Vein endothelial cell (primary cell): ENCODE data around the gene CSPG5. TPM values are rescaled to one million over a fixed set of nuclear protein-coding genes. Genes with fewer than 3 reads are reported as not detected.

ENCODE experiments used
- small RNA-seq: library from RNA; depleted of rRNA; stranded (forward); fragments of <200 nt; gene quantifications from one replicate; pipeline ENCODE3, GENCODE V24; 2012
- total RNA-seq: library from RNA; depleted of rRNA; stranded (reverse); fragments of >200 nt; gene quantifications from 2 replicates; pipeline ENCODE4 v1.2.3, GENCODE V29; 2012

Gene CSPG5, protein sequence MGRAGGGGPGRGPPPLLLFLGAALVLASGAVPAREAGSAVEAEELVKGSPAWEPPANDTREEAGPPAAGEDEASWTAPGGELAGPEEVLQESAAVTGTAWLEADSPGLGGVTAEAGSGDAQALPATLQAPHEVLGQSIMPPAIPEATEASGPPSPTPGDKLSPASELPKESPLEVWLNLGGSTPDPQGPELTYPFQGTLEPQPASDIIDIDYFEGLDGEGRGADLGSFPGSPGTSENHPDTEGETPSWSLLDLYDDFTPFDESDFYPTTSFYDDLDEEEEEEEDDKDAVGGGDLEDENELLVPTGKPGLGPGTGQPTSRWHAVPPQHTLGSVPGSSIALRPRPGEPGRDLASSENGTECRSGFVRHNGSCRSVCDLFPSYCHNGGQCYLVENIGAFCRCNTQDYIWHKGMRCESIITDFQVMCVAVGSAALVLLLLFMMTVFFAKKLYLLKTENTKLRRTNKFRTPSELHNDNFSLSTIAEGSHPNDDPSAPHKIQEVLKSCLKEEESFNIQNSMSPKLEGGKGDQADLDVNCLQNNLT
- total RNA-seq, result 0.65 and 0.67 TPM in 2 replicates

DNA sequence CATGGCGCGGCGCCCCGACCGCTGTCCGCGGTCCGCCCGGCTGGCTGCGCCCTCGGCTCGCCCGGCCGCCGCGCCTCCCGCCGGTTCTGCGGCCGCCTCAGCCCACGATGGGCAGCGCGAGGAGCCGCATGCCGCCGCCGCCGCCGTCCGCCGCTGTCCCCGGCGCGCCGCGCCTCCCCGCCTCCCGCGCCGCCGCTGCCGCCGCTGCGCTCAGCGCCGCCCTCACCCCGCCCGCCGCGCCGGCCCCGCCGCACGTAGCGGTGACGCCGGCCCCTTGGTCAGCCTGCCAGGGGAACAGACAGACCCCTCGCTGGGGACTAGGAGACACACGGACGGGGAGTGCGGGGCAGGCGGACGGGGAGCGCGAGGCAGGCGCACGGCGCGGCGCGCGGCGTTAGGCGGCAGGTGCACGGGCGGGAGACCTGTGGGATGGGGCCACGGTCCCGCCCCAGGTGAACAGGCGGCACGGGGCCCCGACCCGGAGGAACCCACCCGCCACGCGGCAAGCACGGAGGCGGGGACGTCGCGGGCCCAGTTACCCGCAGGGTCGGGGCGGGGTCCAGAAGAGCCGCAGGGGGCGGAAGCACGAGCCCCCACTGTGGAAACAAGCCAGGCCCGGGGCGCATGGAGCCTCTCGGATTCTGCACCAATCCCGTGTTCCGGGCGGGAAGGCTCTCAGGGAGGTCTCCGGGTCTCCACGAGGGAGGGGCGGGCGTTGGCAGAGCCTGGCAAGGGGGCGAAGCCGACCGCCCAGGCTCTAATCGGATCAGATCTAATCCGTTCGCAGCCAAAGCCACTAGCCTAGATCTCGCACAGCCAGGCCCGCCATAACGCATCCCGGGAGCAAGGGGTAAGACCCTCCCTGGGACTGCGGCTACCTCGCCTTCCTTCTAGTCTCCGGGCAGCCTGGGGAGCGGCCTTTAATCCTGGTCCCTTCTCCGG lies at the start of gene CSPG5:
TSS of gene CSPG5 (minus strand) at position 175 of the 942 bp plus-strand sequence. CDS start at position 3, 172 bp downstream.

DNA sequence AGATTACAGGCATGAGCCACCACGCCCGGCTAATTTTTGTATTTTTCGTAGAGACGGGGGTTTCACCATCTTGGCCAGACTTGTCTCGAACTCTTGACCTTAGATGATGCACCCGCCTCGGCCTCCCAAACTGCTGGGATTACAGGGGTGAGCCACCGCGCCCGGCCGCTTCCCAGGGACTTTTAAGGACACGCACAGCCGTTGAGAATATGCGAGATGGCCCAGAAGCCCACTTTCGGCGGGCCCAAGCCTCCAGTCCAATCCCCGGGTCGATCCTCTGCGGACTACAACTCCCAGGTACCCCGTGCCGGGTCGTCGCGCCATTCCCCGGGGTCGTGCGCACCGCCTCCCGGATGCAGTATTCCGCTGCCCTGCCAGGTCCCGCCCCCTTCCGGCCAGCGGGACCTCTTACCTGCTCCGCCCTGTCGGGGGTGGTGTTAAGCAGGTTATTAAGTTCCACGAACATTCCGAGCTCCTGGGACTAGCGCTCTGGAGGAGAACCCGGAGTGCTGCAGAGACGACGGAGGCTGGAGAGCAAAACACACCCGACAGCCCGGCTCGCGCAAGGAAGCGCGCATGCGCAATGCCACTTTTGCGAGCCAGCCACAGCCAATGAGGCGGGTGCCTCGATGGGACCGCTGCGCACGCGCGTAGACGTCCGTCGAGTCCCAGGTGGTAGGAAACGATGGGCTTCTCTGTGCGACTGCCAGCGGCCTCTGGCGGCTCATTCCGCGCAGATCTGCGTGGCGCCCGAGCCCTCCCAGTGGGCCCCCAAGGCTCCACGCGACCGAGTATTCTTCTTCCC lies 65.3 kb downstream of the CSPG5 start, which contains the start of gene ELP6:
TSS of gene ELP6 (minus strand) at position 588 of the 805 bp plus-strand sequence. CDS start at position 466, 122 bp downstream.

Small RNA genes within 50 kb of the gene (small RNA-seq; reads per million reads assigned to genes)
- gene RN7SL870P, result not detected

Other genes starting within 250 kb of the CSPG5 start
- 37.2 and 38.2 TPM in 2 replicates for gene PTPN23, start 197.8 kb downstream of the CSPG5 start, total RNA-seq
- gene SCAP, start 102.9 kb downstream of the CSPG5 start, total RNA-seq, result 58.9 and 79.7 TPM in 2 replicates
- 30.8 and 33.6 TPM in 2 replicates for gene ELP6, start 65.2 kb downstream of the CSPG5 start, total RNA-seq
- 76.1 and 79.0 TPM in 2 replicates for gene SMARCC1, start 203.0 kb upstream of the CSPG5 start, total RNA-seq
- 88.8 and 89.4 TPM in 2 replicates for gene DHX30, start 224.3 kb upstream of the CSPG5 start, total RNA-seq